ENCODE measurements around the gene FOXP4.

DNA sequence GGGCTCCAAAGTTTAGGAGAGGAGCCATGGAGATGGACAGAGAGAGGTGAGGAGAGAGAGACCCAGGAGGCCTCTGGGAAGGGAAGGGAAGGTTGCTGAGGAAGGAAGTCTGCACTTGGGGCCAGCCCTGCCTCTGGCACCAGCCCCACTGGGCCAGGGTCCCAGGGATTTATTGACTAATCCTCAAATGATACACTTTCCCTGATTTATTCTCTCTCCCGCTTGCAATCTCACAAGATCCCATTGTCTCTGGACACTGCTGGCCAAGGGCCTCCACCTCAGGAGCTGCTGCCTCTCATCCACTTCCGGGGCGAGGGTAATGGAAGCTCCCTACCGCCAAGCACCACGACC lies 43.6 kb upstream of the FOXP4 start:
- TF ChIP-seq, protein P1, sequence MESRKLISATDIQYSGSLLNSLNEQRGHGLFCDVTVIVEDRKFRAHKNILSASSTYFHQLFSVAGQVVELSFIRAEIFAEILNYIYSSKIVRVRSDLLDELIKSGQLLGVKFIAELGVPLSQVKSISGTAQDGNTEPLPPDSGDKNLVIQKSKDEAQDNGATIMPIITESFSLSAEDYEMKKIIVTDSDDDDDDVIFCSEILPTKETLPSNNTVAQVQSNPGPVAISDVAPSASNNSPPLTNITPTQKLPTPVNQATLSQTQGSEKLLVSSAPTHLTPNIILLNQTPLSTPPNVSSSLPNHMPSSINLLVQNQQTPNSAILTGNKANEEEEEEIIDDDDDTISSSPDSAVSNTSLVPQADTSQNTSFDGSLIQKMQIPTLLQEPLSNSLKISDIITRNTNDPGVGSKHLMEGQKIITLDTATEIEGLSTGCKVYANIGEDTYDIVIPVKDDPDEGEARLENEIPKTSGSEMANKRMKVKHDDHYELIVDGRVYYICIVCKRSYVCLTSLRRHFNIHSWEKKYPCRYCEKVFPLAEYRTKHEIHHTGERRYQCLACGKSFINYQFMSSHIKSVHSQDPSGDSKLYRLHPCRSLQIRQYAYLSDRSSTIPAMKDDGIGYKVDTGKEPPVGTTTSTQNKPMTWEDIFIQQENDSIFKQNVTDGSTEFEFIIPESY (IDR thresholded peaks at IDR 0.05), result no peak
- TF ChIP-seq, protein P2, sequence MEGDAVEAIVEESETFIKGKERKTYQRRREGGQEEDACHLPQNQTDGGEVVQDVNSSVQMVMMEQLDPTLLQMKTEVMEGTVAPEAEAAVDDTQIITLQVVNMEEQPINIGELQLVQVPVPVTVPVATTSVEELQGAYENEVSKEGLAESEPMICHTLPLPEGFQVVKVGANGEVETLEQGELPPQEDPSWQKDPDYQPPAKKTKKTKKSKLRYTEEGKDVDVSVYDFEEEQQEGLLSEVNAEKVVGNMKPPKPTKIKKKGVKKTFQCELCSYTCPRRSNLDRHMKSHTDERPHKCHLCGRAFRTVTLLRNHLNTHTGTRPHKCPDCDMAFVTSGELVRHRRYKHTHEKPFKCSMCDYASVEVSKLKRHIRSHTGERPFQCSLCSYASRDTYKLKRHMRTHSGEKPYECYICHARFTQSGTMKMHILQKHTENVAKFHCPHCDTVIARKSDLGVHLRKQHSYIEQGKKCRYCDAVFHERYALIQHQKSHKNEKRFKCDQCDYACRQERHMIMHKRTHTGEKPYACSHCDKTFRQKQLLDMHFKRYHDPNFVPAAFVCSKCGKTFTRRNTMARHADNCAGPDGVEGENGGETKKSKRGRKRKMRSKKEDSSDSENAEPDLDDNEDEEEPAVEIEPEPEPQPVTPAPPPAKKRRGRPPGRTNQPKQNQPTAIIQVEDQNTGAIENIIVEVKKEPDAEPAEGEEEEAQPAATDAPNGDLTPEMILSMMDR (IDR thresholded peaks at IDR 0.05; ENCODE audit: low read depth, low read length, missing input control), result no peak
- TF ChIP-seq YY1 (IDR thresholded peaks at IDR 0.05) (no peak), EGR1 (IDR thresholded peaks at IDR 0.05; ENCODE audit: low read depth in 2 of 2) (no peak), GABPA (IDR thresholded peaks at IDR 0.05 in 1 of 2, conservative IDR thresholded peaks at IDR 0.05 in 1 of 2) (no peak), TAF1 (conservative IDR thresholded peaks at IDR 0.05) (no peak), RAD21 (IDR thresholded peaks at IDR 0.05) (no peak)
- TF ChIP-seq, protein P3, sequence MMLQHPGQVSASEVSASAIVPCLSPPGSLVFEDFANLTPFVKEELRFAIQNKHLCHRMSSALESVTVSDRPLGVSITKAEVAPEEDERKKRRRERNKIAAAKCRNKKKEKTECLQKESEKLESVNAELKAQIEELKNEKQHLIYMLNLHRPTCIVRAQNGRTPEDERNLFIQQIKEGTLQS (IDR thresholded peaks at IDR 0.05), result no peak

Data from liver (tissue), 3 donors.